Panc1 (cell line): ENCODE results near the gene ZNF469. TPM values are rescaled to one million over a fixed set of nuclear protein-coding genes. Genes with fewer than 3 reads are reported as not detected.

Experiments used
- ATAC-seq: fragments of 200-7000 bp; cut with Tn5 transposase; 2 replicates; pipeline ENCODE4 v1.9.1; 2020; ENCODE audit warnings: mild to moderate bottlenecking, moderate library complexity
- BruUV-seq: library from RNA; stranded (reverse); fragments of 400-500 nt; replicated peaks from 2 replicates; lab custom pipeline; 2021; lab: Mats Ljungman, UMichigan
- CTCF ChIA-PET: fragments of 300-600 bp; sonication (Branson Sonifier 250); formaldehyde crosslinking; loops from one replicate; lab custom pipeline; 2022; ENCODE audit warnings: antibody characterized with exemption; lab: Charles Lee
- POLR2A ChIA-PET: fragments of 300-600 bp; sonication (Branson Sonifier 250); formaldehyde crosslinking; loops from one replicate; lab custom pipeline; 2022; ENCODE audit warnings: antibody characterized with exemption; lab: Charles Lee
- DNase-seq: peaks from one replicate; pipeline ENCODE4 v3.0.0-alpha.2; 2010; ENCODE audit warnings: low read depth, low spot score
- H3K27ac ChIP-seq: 2 replicates; pipeline ENCODE4 v1.5.1; 2011; ENCODE audit warnings: mild to moderate bottlenecking, low read length, inconsistent platforms
- H3K27me3 ChIP-seq: fragments of 200-500 bp; sonication (Bioruptor generic); 2 replicates; pipeline ENCODE4 v1.6.0; 2014; ENCODE audit warnings: low read length, inconsistent platforms; ENCODE audit not compliant: control insufficient read depth, insufficient read depth
- H3K36me3 ChIP-seq: fragments of 200-500 bp; sonication (Bioruptor generic); 2 replicates; pipeline ENCODE4 v1.5.1; 2014; ENCODE audit warnings: inconsistent platforms, mild to moderate bottlenecking, low read length, moderate library complexity; ENCODE audit not compliant: control insufficient read depth, insufficient read depth
- H3K4me1 ChIP-seq: 2 replicates; pipeline ENCODE4 v1.5.1; 2011; ENCODE audit warnings: inconsistent platforms, mild to moderate bottlenecking, low read length, moderate library complexity; ENCODE audit not compliant: control insufficient read depth, insufficient read depth
- H3K4me3 ChIP-seq, 2 experiments: 2 replicates each; pipeline ENCODE4 v1.5.1; 2011 to 2012; ENCODE audit warnings: low read depth in 2 of 2, low read length in 2 of 2, mild to moderate bottlenecking in 2 of 2, inconsistent platforms in 1 of 2, moderate library complexity in 1 of 2
- H3K9me3 ChIP-seq: fragments of 200-500 bp; sonication (Bioruptor generic); 2 replicates; pipeline ENCODE4 v1.5.1; 2014; ENCODE audit warnings: low read depth, mild to moderate bottlenecking, inconsistent platforms, low read length, moderate library complexity; ENCODE audit not compliant: control insufficient read depth, insufficient read depth
- CTCF ChIP-seq: fragments of 450-650 bp; IDR thresholded peaks from 2 replicates; pipeline ENCODE4 v1.5.1; 2017; ENCODE audit warnings: mild to moderate bottlenecking
- POLR2AphosphoS5 ChIP-seq: IDR thresholded peaks from 2 replicates; pipeline ENCODE4 v1.6.1; 2012; ENCODE audit warnings: mild to moderate bottlenecking, low read depth, low read length, moderate library complexity
- SIN3A ChIP-seq: IDR thresholded peaks from 2 replicates; pipeline ENCODE4 v1.6.1; 2012; ENCODE audit warnings: low read depth, mild to moderate bottlenecking, low read length, moderate library complexity, borderline replicate concordance; ENCODE audit not compliant: insufficient read depth
- TCF7L2 ChIP-seq: IDR thresholded peaks from 2 replicates; pipeline ENCODE4 v1.6.1; 2011; ENCODE audit warnings: mild to moderate bottlenecking, low read depth, low read length, inconsistent platforms
- in situ Hi-C: cut with HindIII; loops from 2 replicates; pipeline ENCODE4 v1.10.0; 2016; ENCODE audit warnings: low sequenced_read_pairs, low pct_unique_long_range_greater_than_20kb
- intact Hi-C: fragments of 100-400 bp; cut with micrococcal nuclease; formaldehyde crosslinking; loops from one replicate; pipeline ENCODE4 v1.10.0; 2022; ENCODE audit not compliant: unreplicated experiment
- total RNA-seq: library from RNA; stranded (reverse); gene quantifications from one replicate; pipeline ENCODE4 v1.2.1, GENCODE V29; 2021; ENCODE audit not compliant: unreplicated experiment
- TF ChIP-seq, protein P1 (sequence below), 2 experiments: IDR thresholded peaks; 2 replicates each; pipeline ENCODE4 v1.6.1; 2011 to 2012; ENCODE audit warnings: low read depth in 2 of 2, control low read depth in 1 of 2, low read length in 1 of 2, mild to moderate bottlenecking in 1 of 2, moderate library complexity in 1 of 2; ENCODE audit not compliant: insufficient read depth in 1 of 2

ZNF469 gene
- total RNA-seq, 1 experiment from 2014 or later, result 1.3 TPM

GRCh38 chr16:88393034-88393433, 10.3 kb downstream of the ZNF469 start:
- TF ChIP-seq, protein P1, sequence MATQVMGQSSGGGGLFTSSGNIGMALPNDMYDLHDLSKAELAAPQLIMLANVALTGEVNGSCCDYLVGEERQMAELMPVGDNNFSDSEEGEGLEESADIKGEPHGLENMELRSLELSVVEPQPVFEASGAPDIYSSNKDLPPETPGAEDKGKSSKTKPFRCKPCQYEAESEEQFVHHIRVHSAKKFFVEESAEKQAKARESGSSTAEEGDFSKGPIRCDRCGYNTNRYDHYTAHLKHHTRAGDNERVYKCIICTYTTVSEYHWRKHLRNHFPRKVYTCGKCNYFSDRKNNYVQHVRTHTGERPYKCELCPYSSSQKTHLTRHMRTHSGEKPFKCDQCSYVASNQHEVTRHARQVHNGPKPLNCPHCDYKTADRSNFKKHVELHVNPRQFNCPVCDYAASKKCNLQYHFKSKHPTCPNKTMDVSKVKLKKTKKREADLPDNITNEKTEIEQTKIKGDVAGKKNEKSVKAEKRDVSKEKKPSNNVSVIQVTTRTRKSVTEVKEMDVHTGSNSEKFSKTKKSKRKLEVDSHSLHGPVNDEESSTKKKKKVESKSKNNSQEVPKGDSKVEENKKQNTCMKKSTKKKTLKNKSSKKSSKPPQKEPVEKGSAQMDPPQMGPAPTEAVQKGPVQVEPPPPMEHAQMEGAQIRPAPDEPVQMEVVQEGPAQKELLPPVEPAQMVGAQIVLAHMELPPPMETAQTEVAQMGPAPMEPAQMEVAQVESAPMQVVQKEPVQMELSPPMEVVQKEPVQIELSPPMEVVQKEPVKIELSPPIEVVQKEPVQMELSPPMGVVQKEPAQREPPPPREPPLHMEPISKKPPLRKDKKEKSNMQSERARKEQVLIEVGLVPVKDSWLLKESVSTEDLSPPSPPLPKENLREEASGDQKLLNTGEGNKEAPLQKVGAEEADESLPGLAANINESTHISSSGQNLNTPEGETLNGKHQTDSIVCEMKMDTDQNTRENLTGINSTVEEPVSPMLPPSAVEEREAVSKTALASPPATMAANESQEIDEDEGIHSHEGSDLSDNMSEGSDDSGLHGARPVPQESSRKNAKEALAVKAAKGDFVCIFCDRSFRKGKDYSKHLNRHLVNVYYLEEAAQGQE (IDR thresholded peaks at IDR 0.05; ENCODE audit: insufficient read depth in 1 of 2, low read depth in 2 of 2, low read length in 1 of 2), result no peak
- TF ChIP-seq CTCF, result no peak
- TF ChIP-seq SIN3A, result no peak
- no peak for TF ChIP-seq POLR2AphosphoS5
- no peak for TF ChIP-seq TCF7L2

GRCh38 chr16:88393571-88393970, 10.8 kb downstream of the ZNF469 start:
- TF ChIP-seq, protein P1 (IDR thresholded peaks at IDR 0.05; ENCODE audit: insufficient read depth in 1 of 2, low read depth in 2 of 2, low read length in 1 of 2), result no peak
- TF ChIP-seq POLR2AphosphoS5, result no peak
- Histone ChIP-seq H3K36me3 (no peaks in the 10 kb centered on the region), H3K4me1 (peaks cover under 1% of the 10 kb centered on the region), H3K4me3 (no peak overlapping the region), H3K27ac (no peak overlapping the region), H3K27me3 (no peaks in the 10 kb centered on the region), H3K9me3 (no peaks in the 10 kb centered on the region)
- intact Hi-C loops, result no loop called here
- in situ Hi-C loops, result no loop called here
- POLR2A ChIA-PET, result no interaction called here
- ATAC-seq, result no peak
- DNase-seq, result no peak
- BruUV-seq, result no TSS peak
- CTCF ChIA-PET, result no interaction called here

More at GRCh38 chr16:88393034-88393433, 10.3 kb downstream of the ZNF469 start:
- intact Hi-C loops, result no loop called here
- no peaks in the 10 kb centered on the region for H3K9me3 ChIP-seq
- H3K4me1 ChIP-seq, result peaks cover 6% of the 10 kb centered on the region
- ChIA-PET CTCF (no interaction called here), POLR2A (no interaction called here)
- H3K36me3 ChIP-seq, result no peaks in the 10 kb centered on the region
- in situ Hi-C loops, result no loop called here
- no peak for ATAC-seq
- DNase-seq, result no peak
- H3K27me3 ChIP-seq, result no peaks in the 10 kb centered on the region
- no peak overlapping the region for H3K4me3 ChIP-seq
- BruUV-seq, result no TSS peak
- H3K27ac ChIP-seq, result no peak overlapping the region
